NCI-H187 treated with DMSO at 0.1 percent for 48 hours (cell line): ENCODE data around the gene ARFRP1.

ENCODE experiments used
- DNase-seq: peaks from one replicate; lab custom pipeline; 2025; lab: John Stamatoyannopoulos, UW

Gene ARFRP1

GRCh38 chr20:63707558-63708300, at the start of gene ARFRP1, which contains the start of gene ZGPAT:
Gene ARFRP1, minus strand, starts transcription at chr20:63707976. Its CDS starts 885 bp downstream, at chr20:63707091.
Gene ZGPAT, plus strand, starts transcription at chr20:63708039. Its CDS starts 542 bp downstream, at chr20:63708581.
- DNase-seq = no peak

GRCh38 chr20:63756648-63756991, 48.8 kb upstream of the ARFRP1 start:
- no peak for DNase-seq

- DNase-seq = no peak
Observed at GRCh38 chr20:63755933-63756647, 48.3 kb upstream of the ARFRP1 start.

GRCh38 chr20:63754008-63754407, 46.2 kb upstream of the ARFRP1 start:
- no peak for DNase-seq

- no peak for DNase-seq
Observed at GRCh38 chr20:63753381-63753780, 45.6 kb upstream of the ARFRP1 start.

GRCh38 chr20:63752411-63753101, 44.8 kb upstream of the ARFRP1 start:
- DNase-seq = no peak

- DNase-seq = no peak
Observed at GRCh38 chr20:63751471-63752271, 43.9 kb upstream of the ARFRP1 start.

GRCh38 chr20:63750807-63751470, 43.2 kb upstream of the ARFRP1 start:
- no peak for DNase-seq

GRCh38 chr20:63749597-63750508, 42.1 kb upstream of the ARFRP1 start:
- no peak for DNase-seq

GRCh38 chr20:63748934-63749270, 41.1 kb upstream of the ARFRP1 start:
- no peak for DNase-seq

GRCh38 chr20:63748070-63748933, 40.5 kb upstream of the ARFRP1 start:
- no peak for DNase-seq

- no peak for DNase-seq
Observed at GRCh38 chr20:63747622-63748069, 39.9 kb upstream of the ARFRP1 start.

GRCh38 chr20:63746751-63747315, 39.1 kb upstream of the ARFRP1 start:
- DNase-seq = no peak

GRCh38 chr20:63745961-63746731, 38.4 kb upstream of the ARFRP1 start:
- no peak for DNase-seq

GRCh38 chr20:63745424-63745805, 37.6 kb upstream of the ARFRP1 start:
- DNase-seq = no peak

GRCh38 chr20:63744574-63745423, 37.0 kb upstream of the ARFRP1 start:
- no peak for DNase-seq

- DNase-seq = no peak
Observed at GRCh38 chr20:63744158-63744557, 36.4 kb upstream of the ARFRP1 start.
